ENCODE measurements around the gene HOXD8. TPM values are rescaled to one million over a fixed set of nuclear protein-coding genes. Genes with fewer than 3 reads are reported as not detected.
A peak's percentile ranks its signal among the peaks of the same experiment; 100 is the strongest.

HOXD8 gene
- total and polyA plus RNA-seq, 2 donors (not counting 1 experiment from before 2014, with no cell fraction given), result not detected

DNA sequence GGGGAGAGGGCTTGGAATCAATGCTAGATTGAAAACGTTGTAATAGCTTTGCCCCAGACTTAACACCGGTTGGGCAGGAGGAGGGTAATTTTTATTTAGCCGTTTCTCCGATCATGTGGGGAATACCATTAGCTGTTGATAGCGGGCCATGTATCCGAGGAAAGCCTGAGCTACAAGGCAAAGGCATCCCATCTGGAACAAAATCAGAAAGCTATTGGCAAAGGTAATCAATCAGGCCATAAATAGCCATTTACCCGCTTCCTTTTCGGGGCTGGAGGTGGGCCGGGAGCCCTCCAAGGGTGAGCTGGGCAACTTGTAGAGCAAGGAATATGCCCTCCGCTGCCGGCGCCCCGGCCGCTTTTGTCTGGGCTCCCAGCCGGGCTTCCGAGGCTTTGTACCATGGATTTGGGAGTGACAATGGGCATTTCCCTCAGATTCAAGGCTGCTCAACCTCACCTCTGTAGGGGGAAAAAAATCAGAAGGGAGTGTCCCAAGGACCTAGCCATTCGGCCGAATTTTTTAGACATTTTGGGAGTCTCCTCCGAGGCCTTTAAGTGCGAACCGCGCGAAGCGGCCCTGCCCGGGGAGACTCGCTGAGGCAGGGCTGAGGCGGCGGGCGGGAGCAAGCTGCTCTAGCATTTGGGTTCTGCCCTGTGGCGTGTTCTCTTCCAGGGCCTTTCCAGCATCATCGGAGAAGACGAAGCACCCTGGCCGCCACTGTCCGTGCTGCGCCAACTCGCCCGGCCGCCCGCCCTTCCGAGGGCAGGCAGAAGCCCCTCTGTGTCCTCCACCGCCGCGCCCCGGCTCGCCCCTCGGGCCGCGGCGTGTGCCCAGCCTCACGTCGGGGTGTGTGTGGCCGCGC, 8.1 kb upstream of the HOXD8 start:
- no peak overlapping the region for H3K4me3 ChIP-seq (replicated peaks in 1 of 4; ENCODE audit: control extremely low read depth in 1 of 4, insufficient read depth in 1 of 4, low read depth in 3 of 4, low read length in 4 of 4)

DNA sequence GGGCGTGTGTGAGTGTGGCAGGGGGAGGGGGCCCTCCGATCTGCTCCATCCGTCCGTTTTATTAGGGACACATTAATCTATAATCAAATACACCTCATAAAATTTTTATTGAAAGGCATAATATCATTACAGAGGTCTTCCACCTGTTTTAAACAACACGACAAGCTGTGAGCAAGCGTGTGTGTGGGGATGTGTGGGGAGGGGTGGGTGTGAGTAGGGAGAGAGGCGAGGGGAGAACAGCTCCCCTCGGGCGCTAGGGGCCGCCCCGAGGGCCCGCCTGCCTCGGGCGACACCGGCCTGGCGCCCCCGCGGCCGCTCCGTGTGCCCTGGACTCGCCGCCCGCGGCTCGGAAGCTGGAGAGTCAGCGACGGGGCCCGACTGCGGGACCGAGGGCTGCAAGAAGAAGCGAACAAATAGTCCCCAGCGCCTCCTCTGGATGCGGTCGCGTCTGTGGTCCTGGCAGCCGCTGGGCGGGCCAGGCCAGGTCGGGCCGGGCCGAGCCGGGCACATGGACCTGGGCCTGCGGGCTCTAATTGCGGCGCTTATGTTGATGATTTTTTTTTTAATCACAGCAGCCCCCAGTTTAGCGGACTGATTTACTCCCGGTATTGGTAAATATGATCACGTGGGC, 7.3 kb upstream of the HOXD8 start:
- DNase-seq (ENCODE audit: low read depth in 2 of 2), result no peak
- Histone ChIP-seq H3K27me3 (ENCODE audit: control insufficient read depth, insufficient read depth, low read length) (peaks cover 89% of the 10 kb centered on the region), H3K4me2 (ENCODE audit: extremely low read depth, insufficient read depth, low read length) (no peak overlapping the region), H3K4me3 (replicated peaks in 1 of 4; ENCODE audit: control extremely low read depth in 1 of 4, insufficient read depth in 1 of 4, low read depth in 3 of 4, low read length in 4 of 4) (no peak overlapping the region), H3K79me2 (ENCODE audit: control insufficient read depth, insufficient read depth, low read length) (no peaks in the 10 kb centered on the region), H3K9ac (ENCODE audit: insufficient read depth, low read length) (no peak overlapping the region), H3K9me3 (ENCODE audit: control insufficient read depth, insufficient read depth, low read depth, low read length) (no peaks in the 10 kb centered on the region), H3K27ac (ENCODE audit: insufficient read depth, low read length) (no peak overlapping the region), H3K4me1 (ENCODE audit: control insufficient read depth, extremely low read depth, insufficient read depth, low read length) (no peaks in the 10 kb centered on the region), H4K20me1 (ENCODE audit: control insufficient read depth, extremely low read depth, insufficient read depth, low read length) (no peaks in the 10 kb centered on the region), H2AFZ (ENCODE audit: low read length) (no peak overlapping the region), H3K36me3 (ENCODE audit: control insufficient read depth, insufficient read depth, low read length) (no peaks in the 10 kb centered on the region)
- TF ChIP-seq, protein P1, sequence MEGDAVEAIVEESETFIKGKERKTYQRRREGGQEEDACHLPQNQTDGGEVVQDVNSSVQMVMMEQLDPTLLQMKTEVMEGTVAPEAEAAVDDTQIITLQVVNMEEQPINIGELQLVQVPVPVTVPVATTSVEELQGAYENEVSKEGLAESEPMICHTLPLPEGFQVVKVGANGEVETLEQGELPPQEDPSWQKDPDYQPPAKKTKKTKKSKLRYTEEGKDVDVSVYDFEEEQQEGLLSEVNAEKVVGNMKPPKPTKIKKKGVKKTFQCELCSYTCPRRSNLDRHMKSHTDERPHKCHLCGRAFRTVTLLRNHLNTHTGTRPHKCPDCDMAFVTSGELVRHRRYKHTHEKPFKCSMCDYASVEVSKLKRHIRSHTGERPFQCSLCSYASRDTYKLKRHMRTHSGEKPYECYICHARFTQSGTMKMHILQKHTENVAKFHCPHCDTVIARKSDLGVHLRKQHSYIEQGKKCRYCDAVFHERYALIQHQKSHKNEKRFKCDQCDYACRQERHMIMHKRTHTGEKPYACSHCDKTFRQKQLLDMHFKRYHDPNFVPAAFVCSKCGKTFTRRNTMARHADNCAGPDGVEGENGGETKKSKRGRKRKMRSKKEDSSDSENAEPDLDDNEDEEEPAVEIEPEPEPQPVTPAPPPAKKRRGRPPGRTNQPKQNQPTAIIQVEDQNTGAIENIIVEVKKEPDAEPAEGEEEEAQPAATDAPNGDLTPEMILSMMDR (conservative IDR thresholded peaks at IDR 0.05 in 1 of 2, IDR thresholded peaks at IDR 0.05 in 1 of 2; ENCODE audit: low read depth in 1 of 2, low read length in 2 of 2), result no peak
- TF ChIP-seq EZH2 (IDR thresholded peaks at IDR 0.05; ENCODE audit: low read length, missing control alignments), result no peak

More for the DNA sequence above, 8.1 kb upstream of the HOXD8 start:
- Histone ChIP-seq H2AFZ (ENCODE audit: low read length) (no peak overlapping the region), H4K20me1 (ENCODE audit: control insufficient read depth, extremely low read depth, insufficient read depth, low read length) (no peaks in the 10 kb centered on the region), H3K4me2 (ENCODE audit: extremely low read depth, insufficient read depth, low read length) (no peak overlapping the region), H3K79me2 (ENCODE audit: control insufficient read depth, insufficient read depth, low read length) (no peaks in the 10 kb centered on the region), H3K36me3 (ENCODE audit: control insufficient read depth, insufficient read depth, low read length) (no peaks in the 10 kb centered on the region), H3K27ac (ENCODE audit: insufficient read depth, low read length) (no peak overlapping the region), H3K9me3 (ENCODE audit: control insufficient read depth, insufficient read depth, low read depth, low read length) (no peaks in the 10 kb centered on the region), H3K27me3 (ENCODE audit: control insufficient read depth, insufficient read depth, low read length) (peaks cover 95% of the 10 kb centered on the region), H3K4me1 (ENCODE audit: control insufficient read depth, extremely low read depth, insufficient read depth, low read length) (no peaks in the 10 kb centered on the region), H3K9ac (ENCODE audit: insufficient read depth, low read length) (no peak overlapping the region)
- TF ChIP-seq EZH2 (IDR thresholded peaks at IDR 0.05; ENCODE audit: low read length, missing control alignments), result peak; percentile 57
- TF ChIP-seq, protein P1 (conservative IDR thresholded peaks at IDR 0.05 in 1 of 2, IDR thresholded peaks at IDR 0.05 in 1 of 2; ENCODE audit: low read depth in 1 of 2, low read length in 2 of 2), result no peak
- no peak for DNase-seq (ENCODE audit: low read depth in 2 of 2)

DNA sequence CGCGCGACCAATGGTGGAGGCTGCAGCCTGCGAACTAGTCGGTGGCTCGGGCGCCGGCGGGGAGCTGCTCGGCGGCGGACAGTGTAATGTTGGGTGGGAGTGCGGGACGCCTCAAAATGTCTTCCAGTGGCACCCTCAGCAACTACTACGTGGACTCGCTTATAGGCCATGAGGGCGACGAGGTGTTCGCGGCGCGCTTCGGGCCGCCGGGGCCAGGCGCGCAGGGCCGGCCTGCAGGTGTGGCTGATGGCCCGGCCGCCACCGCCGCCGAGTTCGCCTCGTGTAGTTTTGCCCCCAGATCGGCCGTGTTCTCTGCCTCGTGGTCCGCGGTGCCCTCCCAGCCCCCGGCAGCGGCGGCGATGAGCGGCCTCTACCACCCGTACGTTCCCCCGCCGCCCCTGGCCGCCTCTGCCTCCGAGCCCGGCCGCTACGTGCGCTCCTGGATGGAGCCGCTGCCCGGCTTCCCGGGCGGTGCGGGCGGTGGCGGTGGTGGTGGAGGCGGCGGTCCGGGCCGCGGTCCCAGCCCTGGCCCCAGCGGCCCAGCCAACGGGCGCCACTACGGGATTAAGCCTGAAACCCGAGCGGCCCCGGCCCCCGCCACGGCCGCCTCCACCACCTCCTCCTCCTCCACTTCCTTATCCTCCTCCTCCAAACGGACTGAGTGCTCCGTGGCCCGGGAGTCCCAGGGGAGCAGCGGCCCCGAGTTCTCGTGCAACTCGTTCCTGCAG, 6.7 kb upstream of the HOXD8 start, which contains the start of gene HOXD9:
TSS of gene HOXD9 (plus strand) at position 37 of the 728 bp plus-strand sequence. CDS start at position 87, 50 bp downstream.
- no peaks in the 10 kb centered on the region for H3K9me3 ChIP-seq (ENCODE audit: control insufficient read depth, insufficient read depth, low read depth, low read length)
- no peaks in the 10 kb centered on the region for H3K36me3 ChIP-seq (ENCODE audit: control insufficient read depth, insufficient read depth, low read length)
- no peaks in the 10 kb centered on the region for H3K79me2 ChIP-seq (ENCODE audit: control insufficient read depth, insufficient read depth, low read length)
- no peak within 1 kb of the TSS for H3K4me3 ChIP-seq (replicated peaks in 1 of 4; ENCODE audit: control extremely low read depth in 1 of 4, insufficient read depth in 1 of 4, low read depth in 3 of 4, low read length in 4 of 4)
- H2AFZ ChIP-seq (ENCODE audit: low read length), result no peak within 1 kb of the TSS
- peaks cover 82% of the 10 kb centered on the region for H3K27me3 ChIP-seq (ENCODE audit: control insufficient read depth, insufficient read depth, low read length)
- H3K4me1 ChIP-seq (ENCODE audit: control insufficient read depth, extremely low read depth, insufficient read depth, low read length), result no peaks in the 10 kb centered on the region
- H3K4me2 ChIP-seq (ENCODE audit: extremely low read depth, insufficient read depth, low read length), result no peak within 1 kb of the TSS
- TF ChIP-seq, protein P1 (conservative IDR thresholded peaks at IDR 0.05 in 1 of 2, IDR thresholded peaks at IDR 0.05 in 1 of 2; ENCODE audit: low read depth in 1 of 2, low read length in 2 of 2), result no peak
- peak; percentile 77 for TF ChIP-seq EZH2 (IDR thresholded peaks at IDR 0.05; ENCODE audit: low read length, missing control alignments)
- no peaks in the 10 kb centered on the region for H4K20me1 ChIP-seq (ENCODE audit: control insufficient read depth, extremely low read depth, insufficient read depth, low read length)
- H3K27ac ChIP-seq (ENCODE audit: insufficient read depth, low read length), result no peak within 1 kb of the TSS
- no peak within 1 kb of the TSS for H3K9ac ChIP-seq (ENCODE audit: insufficient read depth, low read length)
- no peak for DNase-seq (ENCODE audit: low read depth in 2 of 2)
